HG03354 (cell line): ENCODE data around the gene HOXC5.

ENCODE experiments used
- ATAC-seq: cut with Tn5 transposase; IDR thresholded peaks from one replicate; pipeline ENCODE4 v1.9.1; 2021; ENCODE audit warnings: mild to moderate bottlenecking; ENCODE audit not compliant: unreplicated experiment, poor library complexity, severe bottlenecking

The HOXC5 gene

DNA sequence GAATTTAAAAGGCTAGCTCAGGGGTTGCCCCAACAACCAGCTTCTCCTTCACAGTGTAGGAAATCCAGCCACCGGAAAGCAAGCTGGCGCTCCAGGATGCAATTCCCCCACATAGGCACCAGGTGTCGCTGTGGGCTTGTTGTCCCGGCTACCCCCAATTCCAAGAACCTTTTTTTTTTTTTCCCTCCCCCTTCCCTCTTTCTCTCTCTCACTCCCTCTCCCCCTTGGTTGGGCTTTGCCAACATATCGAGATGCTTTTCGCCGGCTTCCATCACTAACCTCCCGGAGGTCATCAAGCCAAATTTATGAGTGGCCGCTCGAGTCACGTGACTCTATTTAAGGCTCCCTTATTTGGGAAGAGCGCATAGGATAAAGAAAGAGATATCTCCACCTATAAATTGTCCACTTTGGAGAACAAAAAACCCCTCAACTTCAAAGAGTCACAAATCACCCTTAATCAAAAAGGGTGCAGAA is at the start of gene HOXC5:
Gene HOXC5, plus strand, starts transcription at position 424 of the 474 bp plus-strand sequence. CDS start 73 bp downstream, outside the sequence.
- no peak for ATAC-seq

DNA sequence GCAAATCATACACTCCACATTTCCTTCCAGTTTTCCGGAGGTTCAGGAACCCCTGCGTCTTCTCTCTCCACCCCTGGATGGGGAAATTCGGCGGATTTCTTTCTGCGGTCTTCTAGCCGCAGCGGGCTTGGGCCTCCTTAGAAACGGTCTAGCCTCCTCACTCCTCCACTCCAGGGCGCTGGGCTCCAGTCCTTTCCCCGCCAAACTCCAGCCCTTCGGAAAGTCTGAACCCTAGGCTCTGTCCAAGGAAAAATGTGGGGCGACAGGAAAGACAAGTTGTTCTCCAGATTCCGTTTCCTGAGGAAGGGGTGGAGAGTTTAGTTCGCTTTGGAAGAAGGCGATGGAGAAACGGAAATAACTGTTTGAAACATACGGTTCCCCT is 49.3 kb upstream of the HOXC5 start:
- no peak for ATAC-seq

- no peak for ATAC-seq
Observed at GRCh38 chr12:53983950-53984572, 48.8 kb upstream of the HOXC5 start.

DNA sequence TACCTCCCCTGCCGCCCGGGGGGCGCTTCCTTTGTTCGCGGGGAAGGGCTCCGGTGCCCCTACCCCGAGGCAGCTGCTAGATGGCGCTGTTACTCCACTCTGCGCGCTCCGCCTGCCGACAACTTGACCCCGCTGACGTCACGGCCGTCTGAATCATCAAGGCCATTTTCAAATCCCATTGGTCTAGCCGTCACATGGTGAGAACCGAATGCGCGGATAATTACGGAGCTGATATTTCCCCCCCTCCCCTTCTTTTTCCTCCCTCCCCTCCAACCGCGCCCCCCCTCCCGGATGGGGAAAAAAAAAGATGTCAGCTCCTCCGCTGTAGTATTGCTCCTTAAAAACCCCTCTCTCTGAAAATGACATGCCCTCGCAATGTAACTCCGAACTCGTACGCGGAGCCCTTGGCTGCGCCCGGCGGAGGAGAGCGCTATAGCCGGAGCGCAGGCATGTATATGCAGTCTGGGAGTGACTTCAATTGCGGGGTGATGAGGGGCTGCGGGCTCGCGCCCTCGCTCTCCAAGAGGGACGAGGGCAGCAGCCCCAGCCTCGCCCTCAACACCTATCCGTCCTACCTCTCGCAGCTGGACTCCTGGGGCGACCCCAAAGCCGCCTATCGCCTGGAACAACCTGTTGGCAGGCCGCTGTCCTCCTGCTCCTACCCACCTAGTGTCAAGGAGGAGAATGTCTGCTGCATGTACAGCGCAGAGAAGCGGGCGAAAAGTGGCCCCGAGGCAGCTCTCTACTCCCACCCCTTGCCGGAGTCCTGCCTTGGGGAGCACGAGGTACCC is 47.8 kb upstream of the HOXC5 start, which contains the start of gene HOXC10:
Gene HOXC10, plus strand, starts transcription at position 246 of the 791 bp plus-strand sequence. Its CDS starts 114 bp downstream, at position 360.
- ATAC-seq, result no peak

GRCh38 chr12:53985692-53985993 is 47.2 kb upstream of the HOXC5 start:
- no peak for ATAC-seq

- ATAC-seq, result no peak
Observed at GRCh38 chr12:53985994-53986685, 46.7 kb upstream of the HOXC5 start.

DNA sequence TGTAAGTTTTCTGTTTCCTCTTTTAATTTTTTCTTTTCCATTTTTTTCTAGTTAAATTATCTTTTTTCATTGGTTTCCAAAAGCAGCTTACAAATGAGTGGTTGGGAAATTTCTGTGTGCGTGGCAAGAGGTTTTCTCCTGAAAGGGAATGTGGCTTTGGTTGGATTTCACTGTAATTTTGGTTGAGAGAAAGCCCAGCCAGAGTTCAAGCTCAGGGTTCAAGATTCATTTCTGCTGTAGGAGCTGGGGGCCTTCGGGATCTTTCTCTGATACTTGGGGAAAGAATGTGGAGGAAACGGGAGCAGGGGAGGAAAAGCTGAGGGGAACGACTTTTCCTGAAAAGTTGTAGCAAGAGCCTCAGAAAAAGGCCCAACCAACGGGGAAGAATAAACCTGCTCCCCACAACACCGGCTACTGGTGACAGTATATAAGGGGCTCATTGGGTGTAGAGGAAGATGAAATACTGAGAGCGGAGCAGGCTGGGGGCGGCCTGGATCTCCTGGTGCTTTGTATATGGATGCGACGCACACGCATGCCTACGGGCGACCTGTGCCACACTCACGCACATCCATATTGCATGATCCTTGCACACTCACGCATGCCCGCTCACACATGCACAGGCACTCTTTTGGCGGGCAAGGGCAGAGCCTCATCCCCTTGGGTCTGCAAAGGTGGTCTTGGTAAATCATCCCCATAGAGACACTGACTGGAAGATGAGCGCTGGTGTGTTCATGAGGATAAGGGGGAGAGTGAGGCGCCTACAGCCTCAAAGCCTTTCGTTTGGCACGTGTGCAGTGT is 46.0 kb upstream of the HOXC5 start:
- no peak for ATAC-seq

GRCh38 chr12:53987787-53988230 is 45.0 kb upstream of the HOXC5 start:
- no peak for ATAC-seq

GRCh38 chr12:53988541-53989226 is 44.2 kb upstream of the HOXC5 start:
- no peak for ATAC-seq

DNA sequence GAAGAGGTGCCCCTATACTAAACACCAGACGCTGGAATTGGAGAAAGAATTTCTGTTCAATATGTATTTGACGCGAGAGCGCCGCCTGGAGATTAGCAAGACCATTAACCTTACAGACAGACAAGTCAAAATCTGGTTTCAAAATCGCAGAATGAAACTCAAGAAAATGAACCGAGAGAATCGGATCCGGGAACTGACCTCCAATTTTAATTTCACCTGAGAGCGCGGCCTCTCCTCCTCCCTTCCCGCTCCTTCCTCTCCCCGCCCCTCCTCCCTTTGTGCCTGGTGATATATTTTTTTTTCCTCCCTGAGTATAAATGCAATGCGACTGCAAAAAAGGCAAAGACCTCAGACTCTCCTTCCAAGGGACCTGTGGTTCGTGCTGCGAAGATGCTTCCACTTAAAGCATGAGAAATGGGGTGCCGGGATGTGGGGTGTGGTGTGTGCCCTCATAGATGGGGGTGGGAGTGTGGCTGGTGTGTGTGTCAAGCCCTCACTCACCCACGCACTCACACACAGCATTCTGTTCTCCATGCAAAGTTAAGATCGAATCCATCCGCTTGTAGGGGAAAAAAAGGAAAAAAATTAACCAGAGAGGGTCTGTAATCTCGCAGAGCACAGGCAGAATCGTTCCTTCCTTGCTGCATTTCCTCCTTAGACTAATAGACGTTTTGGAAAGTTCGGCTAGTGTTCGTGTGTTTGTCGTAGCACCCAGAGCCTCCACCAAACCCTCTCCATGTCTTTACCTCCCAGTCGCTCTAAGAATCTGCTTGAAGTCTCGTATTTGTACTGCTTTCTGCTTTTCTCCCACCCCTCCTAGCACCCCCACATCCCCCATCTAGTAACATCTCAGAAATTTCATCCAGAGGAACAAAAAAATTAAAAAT is 43.4 kb upstream of the HOXC5 start:
- ATAC-seq, result no peak

GRCh38 chr12:53990311-53991076 is 42.4 kb upstream of the HOXC5 start:
- ATAC-seq, result no peak

- ATAC-seq, result no peak
Observed at GRCh38 chr12:53991077-53991460, 41.8 kb upstream of the HOXC5 start.

- no peak for ATAC-seq
Observed at GRCh38 chr12:53992377-53992889, 40.4 kb upstream of the HOXC5 start.

DNA sequence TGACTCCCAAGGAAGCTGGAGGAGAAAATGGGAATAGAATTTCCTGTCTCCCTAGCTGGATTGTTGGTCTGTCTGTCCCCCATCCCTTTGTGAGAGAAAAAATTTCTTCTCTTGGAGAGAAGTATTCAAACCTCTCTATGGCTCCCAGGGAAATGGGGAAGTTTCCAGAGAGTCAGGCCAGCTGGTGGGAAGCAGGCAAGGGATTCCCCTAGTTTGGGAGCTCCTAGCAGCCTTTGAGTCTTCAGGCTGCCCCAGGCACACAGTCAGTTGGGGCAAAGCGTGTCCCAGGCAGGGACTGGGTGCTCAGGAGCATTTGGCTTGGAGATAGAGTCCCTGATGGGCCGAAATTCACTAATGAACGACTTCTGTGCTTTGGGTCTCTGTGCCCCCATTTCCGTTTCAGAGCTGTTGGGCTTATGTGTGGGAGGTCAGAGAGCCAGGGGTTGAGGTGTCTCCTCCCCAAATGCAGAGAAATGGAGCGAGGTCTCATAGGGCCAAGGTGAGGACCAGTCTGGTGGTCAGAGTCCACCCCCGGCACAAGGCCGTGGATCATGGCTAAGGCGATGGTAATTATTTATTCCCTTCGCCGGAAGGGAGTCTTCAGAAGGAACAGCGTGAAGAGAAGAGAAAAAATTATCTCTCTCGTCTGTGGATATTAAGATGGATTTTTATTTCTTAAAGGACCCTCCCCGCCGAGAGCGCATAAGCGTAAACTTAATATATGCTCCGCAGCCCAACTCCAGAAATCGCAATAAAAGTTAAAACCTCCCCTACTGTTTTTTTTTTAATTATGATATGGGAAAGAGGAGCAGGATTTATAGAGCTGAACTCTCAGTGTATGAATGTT is 39.5 kb upstream of the HOXC5 start:
- no peak for ATAC-seq

- ATAC-seq, result no peak
Observed at GRCh38 chr12:53994009-53994263, 38.9 kb upstream of the HOXC5 start.

- no peak for ATAC-seq
Observed at GRCh38 chr12:53994264-53995001, 38.4 kb upstream of the HOXC5 start.
